HL-60 (cell line): ENCODE data around the gene HLA-DMA.

Experiments
- DNase-seq, 2 experiments: peaks; one replicate each; pipeline ENCODE4 v3.0.0-alpha.2; 2010 to 2020; ENCODE audit warnings: low read depth in 1 of 2, low spot score in 1 of 2
- H3K27ac ChIP-seq: fragments of 250-450 bp; sonication (Bioruptor Pico); replicated peaks from 2 replicates; pipeline ENCODE4 v1.5.1; 2020; ENCODE audit warnings: mild to moderate bottlenecking, moderate library complexity
- H3K27me3 ChIP-seq: fragments of 250-450 bp; sonication (Bioruptor Pico); 2 replicates; pipeline ENCODE4 v1.5.1; 2021; ENCODE audit warnings: mild to moderate bottlenecking, moderate library complexity; ENCODE audit not compliant: insufficient read depth, poor library complexity, severe bottlenecking
- H3K4me3 ChIP-seq: replicated peaks from 2 replicates; pipeline ENCODE4 v1.5.1; 2011; ENCODE audit warnings: mild to moderate bottlenecking, control low read depth, low read length; ENCODE audit not compliant: insufficient read depth
- GABPA ChIP-seq: IDR thresholded peaks from 2 replicates; pipeline ENCODE4 v1.6.1; 2012; ENCODE audit warnings: low read depth
- POLR2AphosphoS5 ChIP-seq: IDR thresholded peaks from 2 replicates; pipeline ENCODE4 v1.6.1; 2012; ENCODE audit warnings: low read depth
- SPI1 ChIP-seq: IDR thresholded peaks from 2 replicates; pipeline ENCODE4 v1.6.1; 2012; ENCODE audit warnings: low read depth, mild to moderate bottlenecking, borderline replicate concordance
- TF ChIP-seq, protein P1 (sequence below): IDR thresholded peaks from 2 replicates; pipeline ENCODE4 v1.6.1; 2012; ENCODE audit warnings: low read depth; ENCODE audit not compliant: insufficient replicate concordance
- TF ChIP-seq, protein P2 (sequence below): IDR thresholded peaks from one replicate; pipeline ENCODE4 v1.5.1; 2011; ENCODE audit warnings: low read length, control low read depth, inconsistent platforms; ENCODE audit not compliant: insufficient read depth

Gene HLA-DMA

DNA sequence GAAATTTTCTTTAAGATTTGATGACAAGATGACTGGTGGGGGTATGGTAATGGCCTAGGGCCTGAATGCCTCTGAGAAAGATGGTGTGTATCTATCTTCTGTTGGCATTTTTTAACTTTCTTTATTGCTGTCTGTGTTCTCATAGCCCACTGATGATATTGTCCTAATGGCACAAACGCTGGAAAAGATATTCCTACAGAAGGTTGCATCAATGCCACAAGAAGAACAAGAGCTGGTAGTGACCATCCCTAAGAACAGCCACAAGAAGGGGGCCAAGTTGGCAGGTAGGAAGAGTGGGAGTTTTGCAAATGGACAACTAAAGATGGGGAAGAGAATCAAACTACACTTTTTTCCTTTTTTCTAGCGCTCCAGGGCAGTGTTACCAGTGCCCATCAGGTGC lies 23.0 kb upstream of the HLA-DMA start:
- Histone ChIP-seq H3K27ac (no peak overlapping the region), H3K4me3 (no peak overlapping the region), H3K27me3 (no peaks in the 10 kb centered on the region)
- no peak for DNase-seq
- no peak for TF ChIP-seq SPI1
- no peak for TF ChIP-seq POLR2AphosphoS5
- TF ChIP-seq, protein P1, sequence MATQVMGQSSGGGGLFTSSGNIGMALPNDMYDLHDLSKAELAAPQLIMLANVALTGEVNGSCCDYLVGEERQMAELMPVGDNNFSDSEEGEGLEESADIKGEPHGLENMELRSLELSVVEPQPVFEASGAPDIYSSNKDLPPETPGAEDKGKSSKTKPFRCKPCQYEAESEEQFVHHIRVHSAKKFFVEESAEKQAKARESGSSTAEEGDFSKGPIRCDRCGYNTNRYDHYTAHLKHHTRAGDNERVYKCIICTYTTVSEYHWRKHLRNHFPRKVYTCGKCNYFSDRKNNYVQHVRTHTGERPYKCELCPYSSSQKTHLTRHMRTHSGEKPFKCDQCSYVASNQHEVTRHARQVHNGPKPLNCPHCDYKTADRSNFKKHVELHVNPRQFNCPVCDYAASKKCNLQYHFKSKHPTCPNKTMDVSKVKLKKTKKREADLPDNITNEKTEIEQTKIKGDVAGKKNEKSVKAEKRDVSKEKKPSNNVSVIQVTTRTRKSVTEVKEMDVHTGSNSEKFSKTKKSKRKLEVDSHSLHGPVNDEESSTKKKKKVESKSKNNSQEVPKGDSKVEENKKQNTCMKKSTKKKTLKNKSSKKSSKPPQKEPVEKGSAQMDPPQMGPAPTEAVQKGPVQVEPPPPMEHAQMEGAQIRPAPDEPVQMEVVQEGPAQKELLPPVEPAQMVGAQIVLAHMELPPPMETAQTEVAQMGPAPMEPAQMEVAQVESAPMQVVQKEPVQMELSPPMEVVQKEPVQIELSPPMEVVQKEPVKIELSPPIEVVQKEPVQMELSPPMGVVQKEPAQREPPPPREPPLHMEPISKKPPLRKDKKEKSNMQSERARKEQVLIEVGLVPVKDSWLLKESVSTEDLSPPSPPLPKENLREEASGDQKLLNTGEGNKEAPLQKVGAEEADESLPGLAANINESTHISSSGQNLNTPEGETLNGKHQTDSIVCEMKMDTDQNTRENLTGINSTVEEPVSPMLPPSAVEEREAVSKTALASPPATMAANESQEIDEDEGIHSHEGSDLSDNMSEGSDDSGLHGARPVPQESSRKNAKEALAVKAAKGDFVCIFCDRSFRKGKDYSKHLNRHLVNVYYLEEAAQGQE = no peak
- TF ChIP-seq, protein P2, sequence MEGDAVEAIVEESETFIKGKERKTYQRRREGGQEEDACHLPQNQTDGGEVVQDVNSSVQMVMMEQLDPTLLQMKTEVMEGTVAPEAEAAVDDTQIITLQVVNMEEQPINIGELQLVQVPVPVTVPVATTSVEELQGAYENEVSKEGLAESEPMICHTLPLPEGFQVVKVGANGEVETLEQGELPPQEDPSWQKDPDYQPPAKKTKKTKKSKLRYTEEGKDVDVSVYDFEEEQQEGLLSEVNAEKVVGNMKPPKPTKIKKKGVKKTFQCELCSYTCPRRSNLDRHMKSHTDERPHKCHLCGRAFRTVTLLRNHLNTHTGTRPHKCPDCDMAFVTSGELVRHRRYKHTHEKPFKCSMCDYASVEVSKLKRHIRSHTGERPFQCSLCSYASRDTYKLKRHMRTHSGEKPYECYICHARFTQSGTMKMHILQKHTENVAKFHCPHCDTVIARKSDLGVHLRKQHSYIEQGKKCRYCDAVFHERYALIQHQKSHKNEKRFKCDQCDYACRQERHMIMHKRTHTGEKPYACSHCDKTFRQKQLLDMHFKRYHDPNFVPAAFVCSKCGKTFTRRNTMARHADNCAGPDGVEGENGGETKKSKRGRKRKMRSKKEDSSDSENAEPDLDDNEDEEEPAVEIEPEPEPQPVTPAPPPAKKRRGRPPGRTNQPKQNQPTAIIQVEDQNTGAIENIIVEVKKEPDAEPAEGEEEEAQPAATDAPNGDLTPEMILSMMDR = no peak
- TF ChIP-seq GABPA = no peak

DNA sequence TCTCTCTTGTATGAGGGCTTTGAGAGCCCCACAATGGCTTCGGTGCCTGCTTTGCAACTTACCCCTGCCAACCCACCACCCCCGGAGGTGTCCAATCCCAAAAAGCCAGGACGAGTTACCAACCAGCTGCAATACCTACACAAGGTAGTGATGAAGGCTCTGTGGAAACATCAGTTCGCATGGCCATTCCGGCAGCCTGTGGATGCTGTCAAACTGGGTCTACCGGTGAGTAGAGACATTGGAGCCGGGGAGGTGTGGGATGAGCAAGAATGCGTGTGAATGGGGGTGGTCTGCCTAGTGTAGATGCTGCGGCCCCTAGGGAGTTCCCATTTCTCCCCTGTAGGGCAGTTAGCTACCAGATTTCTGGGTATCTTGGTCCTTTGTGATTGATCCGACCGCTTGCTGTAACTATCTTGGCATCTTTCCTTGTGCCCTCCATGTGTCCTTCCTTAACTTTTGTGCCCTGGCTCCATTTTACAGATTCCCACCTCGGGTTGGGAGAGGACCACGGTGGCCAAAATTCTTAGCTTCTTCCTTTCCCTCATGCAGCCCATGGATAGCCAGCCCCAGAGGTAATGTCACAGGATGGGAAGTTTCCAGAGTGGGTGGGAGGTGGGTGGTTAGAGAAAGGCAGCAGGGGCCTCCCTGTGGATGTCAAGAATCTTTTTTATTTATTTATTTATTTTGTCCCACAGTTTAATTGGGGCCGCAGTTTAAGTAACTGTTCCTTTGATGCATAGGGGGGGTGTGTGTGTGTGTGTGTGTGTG lies 21.8 kb upstream of the HLA-DMA start:
- Histone ChIP-seq H3K27ac (no peak overlapping the region), H3K4me3 (peak overlapping the region; percentile 84), H3K27me3 (no peaks in the 10 kb centered on the region)
- peak in 1 of 2 experiments; percentile 50 for DNase-seq
- peak; percentile 36; the same call in 1 of the 2 replicates for TF ChIP-seq POLR2AphosphoS5
- TF ChIP-seq, protein P2 = no peak

DNA sequence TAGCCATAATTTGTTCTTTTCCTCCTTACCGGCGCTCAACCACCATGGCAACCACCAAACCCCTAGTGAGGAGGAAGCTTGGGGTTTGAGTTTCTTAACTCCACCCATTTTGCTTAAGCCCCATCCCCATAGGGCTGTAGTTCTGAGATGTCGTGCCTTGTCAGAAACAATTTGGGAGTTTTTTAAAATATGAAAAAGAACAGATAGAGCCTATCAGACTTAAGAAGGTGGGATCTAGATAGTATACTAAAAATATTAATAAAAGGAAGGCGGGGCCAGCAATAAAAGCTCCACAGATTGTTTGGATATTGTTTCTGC lies 21.1 kb upstream of the HLA-DMA start:
- H3K27me3 ChIP-seq = no peaks in the 10 kb centered on the region
- DNase-seq = peak; percentile 48 to 56
- peak overlapping the region; percentile 84 for H3K4me3 ChIP-seq
- peak overlapping the region; percentile 82 for H3K27ac ChIP-seq
- TF ChIP-seq GABPA (no peak), SPI1 (no peak), POLR2AphosphoS5 (no peak)
- TF ChIP-seq, protein P1 = no peak
- TF ChIP-seq, protein P2 = no peak
